A673 (cell line): ENCODE data around the gene SNX8. TPM values are rescaled to one million over a fixed set of nuclear protein-coding genes. Genes with fewer than 3 reads are reported as not detected.
"Not testable (repeated sequence)": the region's sequence is repeated elsewhere in the genome, so short reads cannot be mapped to it uniquely, and the experiment has no call there.

Experiments
- BruUV-seq: library from RNA; stranded (reverse); fragments of 400-500 nt; replicated peaks from 2 replicates; lab custom pipeline; 2021; lab: Mats Ljungman, UMichigan
- CTCF ChIA-PET: fragments of 300-600 bp; sonication (Branson Sonifier 250); formaldehyde crosslinking; loops from one replicate; lab custom pipeline; 2022; ENCODE audit warnings: antibody characterized with exemption; lab: Charles Lee
- POLR2A ChIA-PET: fragments of 300-600 bp; sonication (Branson Sonifier 250); formaldehyde crosslinking; loops from one replicate; lab custom pipeline; 2022; ENCODE audit warnings: antibody characterized with exemption; ENCODE audit not compliant: low non-redundant PET; lab: Charles Lee
- DNase-seq: peaks from one replicate; pipeline ENCODE4 v3.0.0-alpha.2; 2015; ENCODE audit warnings: low spot score
- H3K27ac ChIP-seq: fragments of 200-600 bp; sonication (generic); 2 replicates; pipeline ENCODE4 v1.5.1; 2016; ENCODE audit warnings: mixed run types, low read depth, mild to moderate bottlenecking, mixed read lengths, antibody characterized with exemption, low read length; ENCODE audit not compliant: poor library complexity, severe bottlenecking
- H3K27me3 ChIP-seq: fragments of 200-600 bp; sonication (generic); replicated peaks from 2 replicates; pipeline ENCODE4 v1.6.1; 2017; ENCODE audit warnings: mixed run types, low read depth, mild to moderate bottlenecking, mixed read lengths, antibody characterized with exemption, low read length; ENCODE audit not compliant: insufficient read depth, poor library complexity
- H3K36me3 ChIP-seq: fragments of 200-600 bp; sonication (generic); 2 replicates; pipeline ENCODE4 v1.6.1; 2016; ENCODE audit warnings: mixed run types, mild to moderate bottlenecking, mixed read lengths, antibody characterized with exemption, low read length; ENCODE audit not compliant: insufficient read depth, poor library complexity, severe bottlenecking
- H3K4me1 ChIP-seq: fragments of 200-600 bp; sonication (generic); 2 replicates; pipeline ENCODE4 v1.6.1; 2017; ENCODE audit warnings: mixed run types, mild to moderate bottlenecking, mixed read lengths, antibody characterized with exemption, low read length; ENCODE audit not compliant: insufficient read depth, poor library complexity, severe bottlenecking
- H3K4me3 ChIP-seq: fragments of 200-600 bp; sonication (generic); 2 replicates; pipeline ENCODE4 v1.5.1; 2016; ENCODE audit warnings: low read depth, mixed run types, mild to moderate bottlenecking, mixed read lengths, low read length; ENCODE audit not compliant: poor library complexity, severe bottlenecking
- H3K9me3 ChIP-seq: fragments of 200-600 bp; sonication (generic); 2 replicates; pipeline ENCODE4 v1.6.1; 2016; ENCODE audit warnings: mixed run types, low read depth, mild to moderate bottlenecking, mixed read lengths, antibody characterized with exemption, low read length; ENCODE audit not compliant: poor library complexity, severe bottlenecking
- EZH2 ChIP-seq: fragments of 200-600 bp; sonication (generic); IDR thresholded peaks from 2 replicates; pipeline ENCODE4 v1.6.1; 2017; ENCODE audit warnings: borderline replicate concordance, low read depth, mild to moderate bottlenecking, mixed read lengths, antibody characterized with exemption, low read length; ENCODE audit not compliant: poor library complexity, severe bottlenecking
- intact Hi-C: fragments of 100-400 bp; cut with micrococcal nuclease; formaldehyde crosslinking; loops from one replicate; pipeline ENCODE4 v1.10.0; 2022; ENCODE audit not compliant: unreplicated experiment
- total RNA-seq: library from RNA; stranded (reverse); gene quantifications from 2 replicates; pipeline ENCODE4 v1.2.3, GENCODE V29; 2021
- TF ChIP-seq, protein P1 (sequence below): fragments of 300-800, 200-600 bp; sonication (generic); conservative IDR thresholded peaks from 2 replicates; pipeline ENCODE4 v1.5.1; 2017; ENCODE audit warnings: low read depth, mild to moderate bottlenecking, antibody characterized with exemption, low read length, moderate library complexity, mixed read lengths

Gene SNX8
- total RNA-seq, 1 experiment from 2014 or later: 42.9 TPM

DNA sequence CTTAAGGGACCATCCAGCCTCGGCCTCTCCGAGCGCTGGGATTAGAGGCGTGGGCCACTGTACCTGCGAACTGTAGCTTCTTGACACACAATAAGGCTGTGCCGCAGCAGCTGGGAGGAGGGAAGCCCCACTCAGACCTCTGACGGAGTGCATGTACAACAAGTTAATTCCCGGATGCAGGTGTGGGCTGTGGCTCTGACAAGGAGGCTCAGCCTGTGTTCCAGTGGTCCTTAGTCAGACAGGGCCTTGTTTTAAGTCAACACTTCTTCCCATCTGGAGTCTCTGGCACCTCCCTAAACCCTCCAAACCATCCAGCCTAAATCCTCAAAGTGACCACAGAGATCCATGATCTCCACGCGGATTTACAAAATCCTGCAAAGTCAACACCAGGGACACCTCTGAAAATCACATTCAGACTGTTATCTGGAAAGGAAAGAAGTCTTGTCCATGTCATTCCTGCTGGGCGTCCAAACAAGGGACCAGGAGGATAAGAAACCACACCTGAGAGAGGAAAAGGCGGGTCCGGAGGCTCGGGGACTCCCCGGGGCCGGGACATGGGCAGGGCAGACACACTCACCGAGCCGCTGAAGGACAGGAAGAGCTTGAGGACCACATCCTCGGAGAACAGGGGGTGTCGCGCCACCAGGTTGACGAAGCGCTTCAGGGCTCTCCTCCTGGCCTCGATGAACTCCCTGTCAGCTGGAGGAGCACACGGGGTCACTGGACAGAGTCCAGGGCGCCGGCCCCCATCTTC is 42.8 kb downstream of the SNX8 start:
- no peaks in the 10 kb centered on the region for H3K27me3 ChIP-seq
- no peaks in the 10 kb centered on the region for H3K36me3 ChIP-seq
- CTCF ChIA-PET: no interaction called here
- no peaks in the 10 kb centered on the region for H3K4me1 ChIP-seq
- no peak overlapping the region for H3K27ac ChIP-seq
- BruUV-seq: no TSS peak
- no peak overlapping the region for H3K4me3 ChIP-seq
- no peak for DNase-seq
- POLR2A ChIA-PET: no interaction called here
- TF ChIP-seq, protein P1, sequence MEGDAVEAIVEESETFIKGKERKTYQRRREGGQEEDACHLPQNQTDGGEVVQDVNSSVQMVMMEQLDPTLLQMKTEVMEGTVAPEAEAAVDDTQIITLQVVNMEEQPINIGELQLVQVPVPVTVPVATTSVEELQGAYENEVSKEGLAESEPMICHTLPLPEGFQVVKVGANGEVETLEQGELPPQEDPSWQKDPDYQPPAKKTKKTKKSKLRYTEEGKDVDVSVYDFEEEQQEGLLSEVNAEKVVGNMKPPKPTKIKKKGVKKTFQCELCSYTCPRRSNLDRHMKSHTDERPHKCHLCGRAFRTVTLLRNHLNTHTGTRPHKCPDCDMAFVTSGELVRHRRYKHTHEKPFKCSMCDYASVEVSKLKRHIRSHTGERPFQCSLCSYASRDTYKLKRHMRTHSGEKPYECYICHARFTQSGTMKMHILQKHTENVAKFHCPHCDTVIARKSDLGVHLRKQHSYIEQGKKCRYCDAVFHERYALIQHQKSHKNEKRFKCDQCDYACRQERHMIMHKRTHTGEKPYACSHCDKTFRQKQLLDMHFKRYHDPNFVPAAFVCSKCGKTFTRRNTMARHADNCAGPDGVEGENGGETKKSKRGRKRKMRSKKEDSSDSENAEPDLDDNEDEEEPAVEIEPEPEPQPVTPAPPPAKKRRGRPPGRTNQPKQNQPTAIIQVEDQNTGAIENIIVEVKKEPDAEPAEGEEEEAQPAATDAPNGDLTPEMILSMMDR: no peak
- TF ChIP-seq EZH2: no peak
- intact Hi-C loops: no loop called here
- no peaks in the 10 kb centered on the region for H3K9me3 ChIP-seq

DNA sequence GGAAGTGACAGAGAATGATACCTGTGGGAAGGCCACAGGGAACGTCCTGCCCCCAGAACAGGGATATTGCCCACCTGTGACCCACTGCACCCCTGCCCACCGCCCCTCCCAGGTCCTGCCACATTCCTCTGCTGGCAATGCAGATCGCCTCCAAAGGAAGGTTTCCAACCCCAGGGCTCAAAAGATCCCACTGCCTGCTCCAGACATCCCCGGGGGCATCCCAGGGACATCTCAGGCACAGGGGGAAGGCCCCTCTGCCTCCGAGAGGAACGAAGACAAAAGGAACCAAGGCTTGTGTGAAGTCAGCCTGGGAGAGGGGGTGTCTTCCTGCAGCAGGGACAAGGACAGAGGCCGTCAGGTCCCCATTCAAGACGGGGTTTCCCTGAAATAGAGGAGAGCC is 43.7 kb downstream of the SNX8 start:
- Histone ChIP-seq H3K9me3 (no peaks in the 10 kb centered on the region), H3K27me3 (no peaks in the 10 kb centered on the region), H3K36me3 (no peaks in the 10 kb centered on the region), H3K4me3 (no peak overlapping the region), H3K27ac (no peak overlapping the region), H3K4me1 (no peaks in the 10 kb centered on the region)
- intact Hi-C loops: no loop called here
- TF ChIP-seq EZH2: no peak
- POLR2A ChIA-PET: no interaction called here
- no TSS peak for BruUV-seq
- no peak for DNase-seq
- CTCF ChIA-PET: no interaction called here

DNA sequence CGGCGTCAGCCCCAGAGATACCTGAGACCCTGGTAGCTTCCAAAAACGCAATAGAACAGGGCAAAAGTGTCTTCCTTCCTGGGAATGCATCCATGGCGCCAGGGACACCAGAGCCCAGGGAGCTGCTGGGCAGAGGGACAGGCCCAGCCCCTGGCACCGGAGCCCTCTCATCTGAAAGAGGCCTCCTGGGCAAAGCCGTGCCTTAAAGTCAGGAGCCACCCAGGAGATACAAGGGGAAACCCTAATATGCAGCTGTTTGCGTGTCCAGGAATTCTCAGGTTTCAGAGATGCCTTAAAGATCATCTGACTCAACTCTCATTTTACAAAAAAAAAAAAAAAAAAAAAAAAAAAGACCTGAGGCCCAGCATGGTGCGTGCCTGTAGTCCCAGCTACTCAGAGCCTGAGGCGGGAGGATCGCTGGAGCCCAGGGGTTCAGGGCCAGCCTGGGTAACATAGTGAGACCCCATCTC is 44.2 kb downstream of the SNX8 start:
- intact Hi-C loops: no loop called here
- TF ChIP-seq EZH2: no peak
- TF ChIP-seq, protein P1: no peak
- BruUV-seq: no TSS peak

DNA sequence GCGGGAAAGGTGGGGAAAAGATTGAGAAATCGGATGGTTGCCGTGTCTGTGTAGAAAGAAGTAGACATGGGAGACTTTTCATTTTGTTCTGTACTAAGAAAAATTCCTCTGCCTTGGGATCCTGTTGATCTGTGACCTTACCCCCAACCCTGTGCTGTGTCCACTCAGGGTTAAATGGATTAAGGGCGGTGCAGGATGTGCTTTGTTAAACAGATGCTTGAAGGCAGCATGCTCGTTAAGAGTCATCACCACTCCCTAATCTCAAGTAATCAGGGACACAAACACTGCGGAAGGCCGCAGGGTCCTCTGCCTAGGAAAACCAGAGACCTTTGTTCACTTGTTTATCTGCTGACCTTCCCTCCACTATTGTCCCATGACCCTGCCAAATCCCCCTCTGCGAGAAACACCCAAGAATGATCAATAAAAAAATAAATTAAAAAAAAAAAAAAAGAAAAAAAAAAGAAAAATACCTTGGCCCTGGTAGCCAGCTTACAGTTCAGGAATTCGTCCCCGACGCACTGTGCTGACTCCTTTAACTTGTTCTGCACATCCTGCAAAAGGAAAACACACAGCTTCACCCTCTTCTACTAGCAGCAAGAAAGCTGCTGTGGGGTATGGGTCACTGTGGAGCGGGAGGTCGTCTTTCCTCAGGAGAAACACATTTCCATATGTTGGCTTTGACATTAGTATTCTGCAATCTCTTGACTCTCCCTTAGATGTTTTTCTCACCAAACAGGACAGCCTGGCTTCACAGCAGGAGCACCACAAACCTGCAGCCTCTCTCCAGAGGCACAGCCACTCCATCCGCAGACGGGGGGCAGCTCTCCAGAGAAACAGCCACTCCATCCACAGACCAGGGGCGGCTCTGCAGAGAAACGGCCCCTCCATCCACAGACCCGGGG is 44.9 kb downstream of the SNX8 start:
- BruUV-seq, DNase-seq, H3K27ac ChIP-seq, H3K27me3 ChIP-seq, POLR2A ChIA-PET, H3K4me1 ChIP-seq, intact Hi-C loops, H3K9me3 ChIP-seq, H3K36me3 ChIP-seq, CTCF ChIA-PET, H3K4me3 ChIP-seq: not testable (repeated sequence)

More for the DNA sequence above, 44.2 kb downstream of the SNX8 start:
- Histone ChIP-seq H3K36me3 (no peaks in the 10 kb centered on the region), H3K4me1 (no peaks in the 10 kb centered on the region), H3K27ac (no peak overlapping the region), H3K9me3 (no peaks in the 10 kb centered on the region), H3K4me3 (no peak overlapping the region), H3K27me3 (no peaks in the 10 kb centered on the region)
- ChIA-PET POLR2A (no interaction called here), CTCF (no interaction called here)
- DNase-seq: no peak
